ENCODE measurements around the gene ABCC9.

DNA sequence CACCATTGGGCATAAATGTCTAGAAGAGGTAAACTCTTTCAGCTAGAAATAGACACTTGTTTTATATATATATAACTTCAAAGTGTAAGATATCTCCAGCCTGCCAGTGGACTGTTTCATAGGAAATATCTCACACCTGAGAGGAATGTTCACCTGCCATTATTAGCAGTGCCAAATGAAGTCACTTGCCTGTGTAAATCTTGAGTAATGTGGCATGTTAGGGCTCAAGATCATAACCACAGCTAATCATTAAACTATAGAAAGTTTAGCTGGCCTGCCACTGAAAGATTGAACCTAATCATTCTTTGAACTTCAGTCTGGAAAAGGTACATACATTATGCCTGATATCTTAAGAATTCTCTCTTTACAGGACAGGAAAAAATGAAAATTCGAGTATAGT lies 141.2 kb downstream of the ABCC9 start:
- TF ChIP-seq, protein P1, sequence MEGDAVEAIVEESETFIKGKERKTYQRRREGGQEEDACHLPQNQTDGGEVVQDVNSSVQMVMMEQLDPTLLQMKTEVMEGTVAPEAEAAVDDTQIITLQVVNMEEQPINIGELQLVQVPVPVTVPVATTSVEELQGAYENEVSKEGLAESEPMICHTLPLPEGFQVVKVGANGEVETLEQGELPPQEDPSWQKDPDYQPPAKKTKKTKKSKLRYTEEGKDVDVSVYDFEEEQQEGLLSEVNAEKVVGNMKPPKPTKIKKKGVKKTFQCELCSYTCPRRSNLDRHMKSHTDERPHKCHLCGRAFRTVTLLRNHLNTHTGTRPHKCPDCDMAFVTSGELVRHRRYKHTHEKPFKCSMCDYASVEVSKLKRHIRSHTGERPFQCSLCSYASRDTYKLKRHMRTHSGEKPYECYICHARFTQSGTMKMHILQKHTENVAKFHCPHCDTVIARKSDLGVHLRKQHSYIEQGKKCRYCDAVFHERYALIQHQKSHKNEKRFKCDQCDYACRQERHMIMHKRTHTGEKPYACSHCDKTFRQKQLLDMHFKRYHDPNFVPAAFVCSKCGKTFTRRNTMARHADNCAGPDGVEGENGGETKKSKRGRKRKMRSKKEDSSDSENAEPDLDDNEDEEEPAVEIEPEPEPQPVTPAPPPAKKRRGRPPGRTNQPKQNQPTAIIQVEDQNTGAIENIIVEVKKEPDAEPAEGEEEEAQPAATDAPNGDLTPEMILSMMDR (conservative IDR thresholded peaks at IDR 0.05 in 1 of 2, IDR thresholded peaks at IDR 0.05 in 1 of 2; ENCODE audit: extremely low read depth in 1 of 2, insufficient read depth in 1 of 2, low read depth in 1 of 2, low read length in 2 of 2), result no peak
- TF ChIP-seq EZH2 (IDR thresholded peaks at IDR 0.05; ENCODE audit: borderline replicate concordance, low read length), result no peak

Measured in mammary epithelial cell (primary cell).